ENCODE measurements around the gene VPS37C.

DNA sequence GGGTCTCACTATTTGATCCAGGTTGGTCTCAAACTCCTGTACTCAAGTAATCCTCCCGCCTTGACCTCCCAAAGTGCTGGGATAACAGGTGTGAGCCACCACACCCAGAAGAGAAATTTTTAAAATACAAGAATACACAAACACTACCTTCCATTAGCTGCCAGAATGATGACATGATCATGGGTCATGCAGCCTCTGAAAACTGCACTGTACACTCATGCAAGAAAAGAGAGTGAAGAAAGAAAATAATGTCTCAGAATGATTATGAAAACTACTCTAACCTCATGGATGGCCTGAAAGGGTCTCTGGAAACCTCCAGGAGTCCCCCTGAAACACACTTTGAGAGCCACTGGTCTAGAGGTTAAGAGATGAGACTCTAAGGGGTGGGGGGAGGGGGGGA, 18.8 kb downstream of the VPS37C start:
- no peak for TF ChIP-seq CTCF (IDR thresholded peaks at IDR 0.05; ENCODE audit: insufficient read depth, low read length)
- TF ChIP-seq POLR2AphosphoS5 (IDR thresholded peaks at IDR 0.05; ENCODE audit: low read depth) = no peak

All from HL-60 (cell line).